ENCODE data around the gene CYBA. TPM values are rescaled to one million over a fixed set of nuclear protein-coding genes. Genes with fewer than 3 reads are reported as not detected.

Gene CYBA
- total and polyA plus RNA-seq, 9 of the 15 experiments (the other 6 are each of a cell fraction or from before 2014, with no cell fraction given): 0.34 to 683 (median 93.0) TPM

DNA sequence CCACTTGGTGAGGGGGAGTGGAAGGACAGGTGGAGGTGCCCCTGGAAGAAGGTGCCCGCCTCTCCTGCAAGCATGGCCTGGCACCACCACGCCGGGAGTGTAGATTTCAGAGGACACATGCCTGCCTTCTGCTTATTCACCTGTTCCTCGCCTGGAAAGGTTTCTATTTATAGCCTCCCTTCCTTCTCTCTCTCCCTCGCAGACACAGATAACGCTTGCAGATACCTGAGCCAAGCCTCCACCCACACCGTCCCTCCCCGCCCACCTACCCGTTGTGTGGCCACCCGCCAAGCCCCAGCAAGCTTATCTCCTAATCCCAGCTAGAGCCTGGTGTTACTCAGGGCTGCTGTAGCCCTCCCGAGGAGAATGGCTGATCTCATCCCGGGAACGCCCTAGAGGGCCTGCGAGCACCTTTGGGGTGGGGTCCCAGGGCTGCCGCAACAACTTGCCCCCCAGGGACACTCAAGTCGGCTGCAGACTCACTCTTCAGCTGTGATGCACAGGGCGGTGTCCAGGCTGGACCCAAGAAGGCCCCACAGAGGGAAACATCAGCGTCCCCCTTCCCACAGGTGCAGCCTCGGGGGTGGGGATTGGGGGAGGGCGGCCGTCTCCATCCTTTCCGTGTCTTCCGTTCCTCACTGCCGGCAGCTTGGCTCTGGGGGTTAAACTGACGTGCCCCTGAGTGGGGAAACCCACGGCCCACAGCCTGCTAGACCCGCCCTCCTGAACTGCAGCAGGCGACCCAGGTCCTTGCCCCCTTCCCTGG lies 37.3 kb upstream of the CYBA start (continued):
- TF ChIP-seq, protein P1, sequence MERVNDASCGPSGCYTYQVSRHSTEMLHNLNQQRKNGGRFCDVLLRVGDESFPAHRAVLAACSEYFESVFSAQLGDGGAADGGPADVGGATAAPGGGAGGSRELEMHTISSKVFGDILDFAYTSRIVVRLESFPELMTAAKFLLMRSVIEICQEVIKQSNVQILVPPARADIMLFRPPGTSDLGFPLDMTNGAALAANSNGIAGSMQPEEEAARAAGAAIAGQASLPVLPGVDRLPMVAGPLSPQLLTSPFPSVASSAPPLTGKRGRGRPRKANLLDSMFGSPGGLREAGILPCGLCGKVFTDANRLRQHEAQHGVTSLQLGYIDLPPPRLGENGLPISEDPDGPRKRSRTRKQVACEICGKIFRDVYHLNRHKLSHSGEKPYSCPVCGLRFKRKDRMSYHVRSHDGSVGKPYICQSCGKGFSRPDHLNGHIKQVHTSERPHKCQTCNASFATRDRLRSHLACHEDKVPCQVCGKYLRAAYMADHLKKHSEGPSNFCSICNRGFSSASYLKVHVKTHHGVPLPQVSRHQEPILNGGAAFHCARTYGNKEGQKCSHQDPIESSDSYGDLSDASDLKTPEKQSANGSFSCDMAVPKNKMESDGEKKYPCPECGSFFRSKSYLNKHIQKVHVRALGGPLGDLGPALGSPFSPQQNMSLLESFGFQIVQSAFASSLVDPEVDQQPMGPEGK (CRISPR knock-in tag; IDR thresholded peaks at IDR 0.05; ENCODE audit: borderline replicate concordance): no peak
- TF ChIP-seq PHB2 (IDR thresholded peaks at IDR 0.05; ENCODE audit: low read depth): no peak
- TF ChIP-seq HDAC1 (IDR thresholded peaks at IDR 0.05): peak; percentile 6 to 93; a peak in 3 of 4 replicates
- peak; percentile 94 for TF ChIP-seq SMAD4 (CRISPR knock-in tag; conservative IDR thresholded peaks at IDR 0.05)
- TF ChIP-seq, protein P2, sequence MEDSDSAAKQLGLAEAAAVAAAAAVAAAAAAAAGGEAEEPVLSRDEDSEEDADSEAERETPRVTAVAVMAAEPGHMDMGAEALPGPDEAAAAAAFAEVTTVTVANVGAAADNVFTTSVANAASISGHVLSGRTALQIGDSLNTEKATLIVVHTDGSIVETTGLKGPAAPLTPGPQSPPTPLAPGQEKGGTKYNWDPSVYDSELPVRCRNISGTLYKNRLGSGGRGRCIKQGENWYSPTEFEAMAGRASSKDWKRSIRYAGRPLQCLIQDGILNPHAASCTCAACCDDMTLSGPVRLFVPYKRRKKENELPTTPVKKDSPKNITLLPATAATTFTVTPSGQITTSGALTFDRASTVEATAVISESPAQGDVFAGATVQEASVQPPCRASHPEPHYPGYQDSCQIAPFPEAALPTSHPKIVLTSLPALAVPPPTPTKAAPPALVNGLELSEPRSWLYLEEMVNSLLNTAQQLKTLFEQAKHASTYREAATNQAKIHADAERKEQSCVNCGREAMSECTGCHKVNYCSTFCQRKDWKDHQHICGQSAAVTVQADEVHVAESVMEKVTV (CRISPR knock-in tag; IDR thresholded peaks at IDR 0.05): no peak
- TF ChIP-seq ZC3H4 (CRISPR knock-in tag; IDR thresholded peaks at IDR 0.05; ENCODE audit: borderline replicate concordance): no peak
- TF ChIP-seq STAT5B (CRISPR knock-in tag; IDR thresholded peaks at IDR 0.05): no peak
- TF ChIP-seq CSDE1 (IDR thresholded peaks at IDR 0.05): no peak
- TF ChIP-seq, protein P3, sequence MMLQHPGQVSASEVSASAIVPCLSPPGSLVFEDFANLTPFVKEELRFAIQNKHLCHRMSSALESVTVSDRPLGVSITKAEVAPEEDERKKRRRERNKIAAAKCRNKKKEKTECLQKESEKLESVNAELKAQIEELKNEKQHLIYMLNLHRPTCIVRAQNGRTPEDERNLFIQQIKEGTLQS (IDR thresholded peaks at IDR 0.05): peak; percentile 94
- TF ChIP-seq, protein P3 (CRISPR knock-in tag; conservative IDR thresholded peaks at IDR 0.05): 0 out of 2 replicates have a peak, but pooled peaks have one; percentile 63
- TF ChIP-seq CBX3 (IDR thresholded peaks at IDR 0.05; ENCODE audit: borderline replicate concordance in 1 of 2, low read length in 2 of 2): no peak
- peak; percentile 98 for TF ChIP-seq SMARCA4 (IDR thresholded peaks at IDR 0.05)
- TF ChIP-seq ZBTB17 (CRISPR knock-in tag; IDR thresholded peaks at IDR 0.05): 0 out of 2 replicates have a peak, but pooled peaks have one; percentile 9
- TF ChIP-seq PHF20 (IDR thresholded peaks at IDR 0.05; ENCODE audit: partially characterized antibody): peak; percentile 31
- peak; percentile 15 for TF ChIP-seq MEIS2 (IDR thresholded peaks at IDR 0.05; ENCODE audit: partially characterized antibody)
- TF ChIP-seq EP300 (IDR thresholded peaks at IDR 0.05; ENCODE audit: low read length): peak; percentile 87; the same call in 1 of the 2 replicates
- TF ChIP-seq, protein P4, sequence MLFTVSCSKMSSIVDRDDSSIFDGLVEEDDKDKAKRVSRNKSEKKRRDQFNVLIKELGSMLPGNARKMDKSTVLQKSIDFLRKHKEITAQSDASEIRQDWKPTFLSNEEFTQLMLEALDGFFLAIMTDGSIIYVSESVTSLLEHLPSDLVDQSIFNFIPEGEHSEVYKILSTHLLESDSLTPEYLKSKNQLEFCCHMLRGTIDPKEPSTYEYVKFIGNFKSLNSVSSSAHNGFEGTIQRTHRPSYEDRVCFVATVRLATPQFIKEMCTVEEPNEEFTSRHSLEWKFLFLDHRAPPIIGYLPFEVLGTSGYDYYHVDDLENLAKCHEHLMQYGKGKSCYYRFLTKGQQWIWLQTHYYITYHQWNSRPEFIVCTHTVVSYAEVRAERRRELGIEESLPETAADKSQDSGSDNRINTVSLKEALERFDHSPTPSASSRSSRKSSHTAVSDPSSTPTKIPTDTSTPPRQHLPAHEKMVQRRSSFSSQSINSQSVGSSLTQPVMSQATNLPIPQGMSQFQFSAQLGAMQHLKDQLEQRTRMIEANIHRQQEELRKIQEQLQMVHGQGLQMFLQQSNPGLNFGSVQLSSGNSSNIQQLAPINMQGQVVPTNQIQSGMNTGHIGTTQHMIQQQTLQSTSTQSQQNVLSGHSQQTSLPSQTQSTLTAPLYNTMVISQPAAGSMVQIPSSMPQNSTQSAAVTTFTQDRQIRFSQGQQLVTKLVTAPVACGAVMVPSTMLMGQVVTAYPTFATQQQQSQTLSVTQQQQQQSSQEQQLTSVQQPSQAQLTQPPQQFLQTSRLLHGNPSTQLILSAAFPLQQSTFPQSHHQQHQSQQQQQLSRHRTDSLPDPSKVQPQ (CRISPR knock-in tag; IDR thresholded peaks at IDR 0.05; ENCODE audit: borderline replicate concordance): no peak
- no peak for TF ChIP-seq RBM17 (IDR thresholded peaks at IDR 0.05; ENCODE audit: borderline replicate concordance, low read depth, low read length)
- TF ChIP-seq CTBP1 (IDR thresholded peaks at IDR 0.05; ENCODE audit: borderline replicate concordance): peak; percentile 100
- TF ChIP-seq BRD4 (IDR thresholded peaks at IDR 0.05): no peak
